CD4-positive, alpha-beta T cell (primary cell): Measurements from ENCODE around the gene TNFRSF18. TPM values are rescaled to one million over a fixed set of nuclear protein-coding genes. Genes with fewer than 3 reads are reported as not detected.

Experiments
- ATAC-seq: fragments of 200-7000 bp; cut with Tn5 transposase; one replicate; pipeline ENCODE4 v1.10.0; 2022; ENCODE audit warnings: mild to moderate bottlenecking; ENCODE audit not compliant: poor library complexity
- CTCF ChIA-PET: fragments of 350-600 bp; sonication (Branson Sonifier 250); formaldehyde crosslinking; loops from one replicate; lab custom pipeline; 2021; ENCODE audit warnings: antibody characterized with exemption, inconsistent platforms; lab: Charles Lee
- POLR2A ChIA-PET: fragments of 350-600 bp; sonication (Branson Sonifier 250); formaldehyde crosslinking; loops from one replicate; lab custom pipeline; 2021; ENCODE audit warnings: antibody characterized with exemption, inconsistent platforms; lab: Charles Lee
- DNase-seq, 14 experiments: peaks; one replicate each; pipeline ENCODE4 v3.0.0-alpha.2; 2013 to 2020; ENCODE audit warnings: mixed read lengths in 2 of 14
- H3K27ac ChIP-seq, 2 donors: one replicate each; pipeline versions ENCODE4 v1.5.1 to v1.7.0; 2013; ENCODE audit warnings: low read length in 2 of 2, low read depth in 1 of 2, mild to moderate bottlenecking in 1 of 2
- H3K27me3 ChIP-seq, 2 experiments: 1 replicate in 1 of 2; 2 replicates in 1 of 2; pipeline versions ENCODE4 v1.6.1 to v1.7.0; 2013; ENCODE audit warnings: low read length in 2 of 2, control low read depth in 1 of 2, mild to moderate bottlenecking in 1 of 2, moderate library complexity in 1 of 2; ENCODE audit not compliant: insufficient read depth in 2 of 2, control insufficient read depth in 1 of 2
- H3K36me3 ChIP-seq: one replicate; pipeline ENCODE4 v1.6.1; 2013; ENCODE audit warnings: low read length, control low read depth; ENCODE audit not compliant: insufficient read depth
- H3K4me1 ChIP-seq: one replicate; pipeline ENCODE4 v1.6.1; 2013; ENCODE audit warnings: low read length, control low read depth; ENCODE audit not compliant: insufficient read depth
- H3K4me3 ChIP-seq: one replicate; pipeline ENCODE4 v1.5.1; 2013; ENCODE audit warnings: mild to moderate bottlenecking, low read length, moderate library complexity
- H3K9me3 ChIP-seq, 2 experiments: 1 replicate in 1 of 2; 2 replicates in 1 of 2; pipeline versions ENCODE4 v1.6.1 to v1.7.0; 2013; ENCODE audit warnings: low read length in 2 of 2, mild to moderate bottlenecking in 2 of 2, control low read depth in 1 of 2, moderate library complexity in 1 of 2; ENCODE audit not compliant: control insufficient read depth in 1 of 2, insufficient read depth in 1 of 2
- H3K27ac Mint-ChIP-seq: one replicate; pipeline ENCODE4 v1.8.0; 2020; ENCODE audit warnings: mixed read lengths
- H3K27me3 Mint-ChIP-seq: one replicate; pipeline ENCODE4 v1.8.0; 2021; ENCODE audit warnings: mixed read lengths
- H3K36me3 Mint-ChIP-seq: one replicate; pipeline ENCODE4 v1.8.0; 2021; ENCODE audit warnings: low read depth, mixed read lengths
- H3K4me1 Mint-ChIP-seq: one replicate; pipeline ENCODE4 v1.8.0; 2021; ENCODE audit warnings: low read depth, mixed read lengths
- H3K4me3 Mint-ChIP-seq: one replicate; pipeline ENCODE4 v1.8.0; 2020; ENCODE audit warnings: mild to moderate bottlenecking, mixed read lengths
- H3K9me3 Mint-ChIP-seq: one replicate; pipeline ENCODE4 v1.8.0; 2020; ENCODE audit warnings: mixed read lengths
- intact Hi-C, 2 experiments: fragments of 100-400 bp; cut with DNase I in 1 of 2; cut with micrococcal nuclease in 1 of 2; formaldehyde crosslinking; loops; one replicate each; pipeline versions ENCODE4 v1.15.1 to v1.9.0; 2023 to 2025; cut with DNase I, micrococcal nuclease
- total RNA-seq, 174 experiments: library from RNA in 2 of 174; stranded (reverse) in 2 of 174; gene quantifications; one replicate each; pipeline ENCODE4 v1.2.3 and lab custom pipeline; 2021 to 2026
- TF ChIP-seq, protein P1 (sequence below): fragments of 200-600 bp; IDR thresholded peaks from one replicate; pipeline ENCODE4 v1.8.0; 2022; ENCODE audit warnings: antibody characterized with exemption, mild to moderate bottlenecking

The TNFRSF18 gene
- total RNA-seq, 2 experiments from 2014 or later = 14.8 to 17.8 TPM

DNA sequence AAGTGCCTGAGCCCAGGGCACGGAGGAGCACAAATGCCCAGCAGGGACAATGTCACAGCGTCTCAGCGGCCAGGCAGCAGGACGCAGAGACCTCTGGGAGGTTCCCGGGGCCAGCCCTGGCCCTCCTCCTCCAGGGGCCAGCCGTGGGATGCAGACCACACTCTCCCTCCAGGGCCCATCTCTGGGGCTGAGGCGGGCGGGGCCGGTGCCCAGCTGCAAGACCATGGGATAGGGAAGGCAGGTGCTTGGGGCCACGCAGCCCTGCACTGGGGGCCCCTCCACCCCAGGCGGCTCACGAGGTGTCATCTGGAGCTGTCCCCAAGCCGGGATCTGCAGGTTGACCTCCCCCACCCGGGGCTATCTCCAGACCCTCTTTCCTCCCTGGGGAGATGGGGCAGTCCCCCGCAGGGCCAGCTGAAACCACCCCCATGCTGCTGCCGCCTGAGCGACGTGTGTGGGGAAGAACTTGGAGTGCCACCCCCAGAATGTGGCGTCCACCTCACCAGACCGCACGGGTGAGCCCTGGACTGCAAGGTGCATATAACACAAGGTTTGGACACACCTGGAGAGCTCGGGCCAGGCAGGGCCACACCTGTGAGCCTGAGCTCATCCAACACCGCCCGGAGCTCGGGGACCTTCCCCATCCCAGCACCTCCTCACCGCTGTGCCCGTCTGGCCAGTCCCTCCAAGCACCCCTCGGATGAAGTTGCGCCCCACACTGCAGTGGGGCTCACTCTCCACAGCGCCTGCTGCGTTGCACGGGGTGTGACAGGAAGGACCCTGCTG is 36.8 kb downstream of the TNFRSF18 start:
- Mint-ChIP-seq H3K27me3 (peaks cover 9% of the 10 kb centered on the region), H3K27ac (no peak overlapping the region), H3K4me1 (peaks cover 4% of the 10 kb centered on the region), H3K4me3 (no peak overlapping the region), H3K9me3 (no peaks in the 10 kb centered on the region), H3K36me3 (no peaks in the 10 kb centered on the region)
- CTCF ChIA-PET = no interaction called here
- no peak overlapping the region for H3K27ac ChIP-seq
- H3K4me1 ChIP-seq = peaks cover 51% of the 10 kb centered on the region
- DNase-seq = no peak
- H3K4me3 ChIP-seq = no peak overlapping the region
- H3K36me3 ChIP-seq = no peaks in the 10 kb centered on the region
- TF ChIP-seq, protein P1, sequence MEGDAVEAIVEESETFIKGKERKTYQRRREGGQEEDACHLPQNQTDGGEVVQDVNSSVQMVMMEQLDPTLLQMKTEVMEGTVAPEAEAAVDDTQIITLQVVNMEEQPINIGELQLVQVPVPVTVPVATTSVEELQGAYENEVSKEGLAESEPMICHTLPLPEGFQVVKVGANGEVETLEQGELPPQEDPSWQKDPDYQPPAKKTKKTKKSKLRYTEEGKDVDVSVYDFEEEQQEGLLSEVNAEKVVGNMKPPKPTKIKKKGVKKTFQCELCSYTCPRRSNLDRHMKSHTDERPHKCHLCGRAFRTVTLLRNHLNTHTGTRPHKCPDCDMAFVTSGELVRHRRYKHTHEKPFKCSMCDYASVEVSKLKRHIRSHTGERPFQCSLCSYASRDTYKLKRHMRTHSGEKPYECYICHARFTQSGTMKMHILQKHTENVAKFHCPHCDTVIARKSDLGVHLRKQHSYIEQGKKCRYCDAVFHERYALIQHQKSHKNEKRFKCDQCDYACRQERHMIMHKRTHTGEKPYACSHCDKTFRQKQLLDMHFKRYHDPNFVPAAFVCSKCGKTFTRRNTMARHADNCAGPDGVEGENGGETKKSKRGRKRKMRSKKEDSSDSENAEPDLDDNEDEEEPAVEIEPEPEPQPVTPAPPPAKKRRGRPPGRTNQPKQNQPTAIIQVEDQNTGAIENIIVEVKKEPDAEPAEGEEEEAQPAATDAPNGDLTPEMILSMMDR = no peak
- H3K9me3 ChIP-seq = peaks cover 0 to 14% of the 10 kb centered on the region in 2 experiments
- POLR2A ChIA-PET = interaction anchor here (0.7 to 0.9 kb wide), 2 partner anchors 11 to 40 kb away, joined by 3 to 4 read pairs; no protein-coding TSS in a partner anchor
- no peak for ATAC-seq
- H3K27me3 ChIP-seq = peaks cover 0 to 5% of the 10 kb centered on the region in 2 experiments
- intact Hi-C loops = no loop called here

GRCh38 chr1:1168451-1169411 is 37.7 kb downstream of the TNFRSF18 start:
- no peak overlapping the region for H3K27ac Mint-ChIP-seq
- Histone ChIP-seq H3K27ac (no peak overlapping the region), H3K27me3 (peaks cover 0 to 5% of the 10 kb centered on the region in 2 experiments), H3K4me1 (peaks cover 42% of the 10 kb centered on the region), H3K4me3 (no peak overlapping the region), H3K9me3 (peaks cover 0 to 14% of the 10 kb centered on the region in 2 experiments), H3K36me3 (no peaks in the 10 kb centered on the region)
- no peak for DNase-seq
- H3K27me3 Mint-ChIP-seq = peaks cover 9% of the 10 kb centered on the region
- intact Hi-C loops = no loop called here
- H3K36me3 Mint-ChIP-seq = no peaks in the 10 kb centered on the region
- ATAC-seq = no peak
- ChIA-PET CTCF (no interaction called here), POLR2A (interaction anchor here (0.9 kb wide), 1 partner anchor 11 kb away, joined by 4 read pairs; no protein-coding TSS in a partner anchor)
- TF ChIP-seq, protein P1 = no peak
- H3K4me1 Mint-ChIP-seq = peaks cover 4% of the 10 kb centered on the region
- no peaks in the 10 kb centered on the region for H3K9me3 Mint-ChIP-seq
- no peak overlapping the region for H3K4me3 Mint-ChIP-seq

DNA sequence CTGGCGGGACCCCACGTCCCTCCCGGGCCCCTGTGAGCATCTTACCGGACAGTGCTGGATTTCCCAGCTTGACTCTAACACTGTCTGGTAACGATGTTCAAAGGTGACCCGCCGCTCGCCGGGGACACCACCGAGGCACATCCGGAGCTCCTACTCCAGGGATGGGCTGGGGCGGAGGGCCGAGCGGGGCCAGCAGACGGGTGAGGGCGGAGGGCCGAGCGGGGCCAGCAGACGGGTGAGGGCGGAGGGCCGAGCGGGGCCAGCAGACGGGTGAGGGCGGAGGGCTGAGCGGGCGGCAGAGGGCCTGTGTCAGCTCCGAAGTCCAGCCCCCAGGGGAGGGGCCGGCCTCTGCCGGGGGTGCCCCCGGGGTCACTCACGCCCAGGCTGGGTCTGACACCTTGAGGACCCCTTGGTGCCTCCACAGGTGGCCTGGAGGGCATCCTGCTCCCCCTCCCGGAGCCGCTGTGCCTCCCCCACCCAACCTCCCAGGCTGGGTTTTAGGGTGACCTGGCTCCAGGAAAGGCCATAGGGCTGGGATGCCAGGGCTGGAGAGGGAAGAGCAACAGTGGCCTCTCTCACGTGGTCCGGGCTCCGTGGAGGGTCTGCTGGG is 38.4 kb downstream of the TNFRSF18 start:
- H3K4me1 Mint-ChIP-seq = peaks cover 4% of the 10 kb centered on the region
- ATAC-seq = no peak
- no peak overlapping the region for H3K4me3 Mint-ChIP-seq
- no peak overlapping the region for H3K4me3 ChIP-seq
- H3K9me3 Mint-ChIP-seq = no peaks in the 10 kb centered on the region
- DNase-seq = no peak
- peaks cover 0 to 5% of the 10 kb centered on the region in 2 experiments for H3K27me3 ChIP-seq
- no peaks in the 10 kb centered on the region for H3K36me3 Mint-ChIP-seq
- CTCF ChIA-PET = no interaction called here
- H3K27ac Mint-ChIP-seq = no peak overlapping the region
- POLR2A ChIA-PET = no interaction called here
- H3K27ac ChIP-seq = no peak overlapping the region
- H3K9me3 ChIP-seq = peaks cover 0 to 14% of the 10 kb centered on the region in 2 experiments
- peaks cover 34% of the 10 kb centered on the region for H3K4me1 ChIP-seq
- no peaks in the 10 kb centered on the region for H3K36me3 ChIP-seq
- H3K27me3 Mint-ChIP-seq = peaks cover 9% of the 10 kb centered on the region
- TF ChIP-seq, protein P1 = no peak
- intact Hi-C loops = no loop called here
